Measurements from ENCODE around the gene YLPM1.
"Not testable (repeated sequence)": the region's sequence is repeated elsewhere in the genome, so short reads cannot be mapped to it uniquely, and the experiment has no call there.

YLPM1 gene
- 9.5 to 89.7 (median 33.2) reads per million in 18 experiments for total RNA-seq

- DNase-seq = peak; percentile 98
These were observed at the start of gene YLPM1 for GRCh38 chr14:74762917-74763802. TSS of gene YLPM1 (plus strand) at chr14:74763316. CDS start at chr14:74763490, 174 bp downstream.

GRCh38 chr14:74713395-74713735 is 49.8 kb upstream of the YLPM1 start:
- DNase-seq = no peak

GRCh38 chr14:74720526-74720925 is 42.6 kb upstream of the YLPM1 start:
- no peak for DNase-seq

GRCh38 chr14:74723134-74723533 is 40.0 kb upstream of the YLPM1 start:
- no peak for DNase-seq

- no peak for DNase-seq
These were observed 30.7 kb upstream of the YLPM1 start for GRCh38 chr14:74732387-74732786.

GRCh38 chr14:74733221-74733620 is 29.9 kb upstream of the YLPM1 start:
- no peak for DNase-seq

GRCh38 chr14:74735125-74735524 is 28.0 kb upstream of the YLPM1 start:
- DNase-seq = no peak

- DNase-seq = no peak
These were observed 25.3 kb upstream of the YLPM1 start for GRCh38 chr14:74737753-74738325.

- no peak for DNase-seq
These were observed 23.7 kb upstream of the YLPM1 start for GRCh38 chr14:74739293-74740030.

- DNase-seq = no peak
These were observed 15.9 kb upstream of the YLPM1 start for GRCh38 chr14:74747237-74747636.

GRCh38 chr14:74754157-74754556 is 9.0 kb upstream of the YLPM1 start:
- no peak for DNase-seq

GRCh38 chr14:74754899-74755298 is 8.2 kb upstream of the YLPM1 start:
- no peak for DNase-seq

GRCh38 chr14:74756326-74756725 is 6.8 kb upstream of the YLPM1 start:
- DNase-seq = no peak

GRCh38 chr14:74758505-74758904 is 4.6 kb upstream of the YLPM1 start:
- DNase-seq = not testable (repeated sequence)

GRCh38 chr14:74763803-74764531 is 851 bp downstream of the YLPM1 start:
- no peak for DNase-seq

- no peak for DNase-seq
These were observed 2.6 kb downstream of the YLPM1 start for GRCh38 chr14:74765721-74766120.

- DNase-seq = no peak
These were observed 8.3 kb downstream of the YLPM1 start for GRCh38 chr14:74771399-74771798.

GRCh38 chr14:74784634-74785033 is 21.5 kb downstream of the YLPM1 start:
- DNase-seq = no peak

GRCh38 chr14:74785056-74785613 is 22.0 kb downstream of the YLPM1 start:
- DNase-seq = no peak

GRCh38 chr14:74786796-74787315 is 23.7 kb downstream of the YLPM1 start:
- DNase-seq = no peak

GRCh38 chr14:74792249-74793039 is 29.3 kb downstream of the YLPM1 start:
- DNase-seq = no peak

All from inflammatory macrophage (primary cell).